Tibial nerve (tissue), 4 donors: ENCODE measurements around the gene ASTN2. TPM values are rescaled to one million over a fixed set of nuclear protein-coding genes. Genes with fewer than 3 reads are reported as not detected.

Experiments
- DNase-seq, 2 donors: peaks; one replicate each; pipeline ENCODE4 v3.0.0-alpha.2; 2019; ENCODE audit warnings: low spot score in 2 of 2
- H3K27ac ChIP-seq, 4 donors: fragments of 200-600 bp; sonication (generic) in 3 of 4; one replicate each; pipeline ENCODE4 v1.5.1; 2017 to 2019; ENCODE audit warnings: mild to moderate bottlenecking in 1 of 4
- H3K27me3 ChIP-seq, 2 donors: fragments of 200-600 bp; sonication (generic) in 1 of 2; one replicate each; pipeline versions ENCODE4 v1.5.1 to v1.6.0; 2017 to 2019
- H3K36me3 ChIP-seq, 3 donors: fragments of 200-600 bp; sonication (generic); one replicate each; pipeline ENCODE4 v1.5.1; 2018 to 2019
- H3K4me1 ChIP-seq, 4 donors: fragments of 200-600 bp; sonication (generic) in 3 of 4; one replicate each; pipeline ENCODE4 v1.5.1; 2017 to 2019
- H3K4me3 ChIP-seq, 4 donors: fragments of 200-600 bp; sonication (generic) in 3 of 4; one replicate each; pipeline ENCODE4 v1.5.1; 2017 to 2019; ENCODE audit warnings: mild to moderate bottlenecking in 1 of 4, moderate library complexity in 1 of 4
- H3K9me3 ChIP-seq, 4 donors: fragments of 200-600 bp; sonication (generic) in 3 of 4; one replicate each; pipeline ENCODE4 v1.5.1; 2017 to 2019
- CTCF ChIP-seq, 5 experiments: fragments of 200-600 bp in 3 of 5; fragments of 450-650 bp in 2 of 5; sonication (generic) in 3 of 5; IDR thresholded peaks; one replicate each; pipeline ENCODE4 v1.5.1; 2016 to 2019; ENCODE audit warnings: antibody characterized with exemption in 5 of 5, mild to moderate bottlenecking in 3 of 5, moderate library complexity in 2 of 5
- EP300 ChIP-seq, 2 donors: sonication (generic); formaldehyde crosslinking; IDR thresholded peaks; one replicate each; pipeline ENCODE4 v1.6.1; 2017; ENCODE audit warnings: antibody characterized with exemption in 2 of 2, mild to moderate bottlenecking in 1 of 2
- POLR2A ChIP-seq, 2 donors: fragments of 450-650 bp; IDR thresholded peaks; one replicate each; pipeline ENCODE4 v1.6.1; 2017; ENCODE audit warnings: antibody characterized with exemption in 2 of 2, mild to moderate bottlenecking in 2 of 2, moderate library complexity in 2 of 2
- WGBS, 2 donors: methylation state at CpG; one replicate each; pipeline ENCODE4 v1.1.5; 2018; 5-methylcytosine and 5-hydroxymethylcytosine counted together
- total RNA-seq, 4 donors: library from RNA; depleted of rRNA; stranded (reverse); fragments of >200 nt; gene quantifications; one replicate each; pipeline ENCODE4 v1.1.0, GENCODE V29; 2016

ASTN2 gene
- total RNA-seq, 4 donors from 2014 or later, result 9.0 to 14.9 (median 12.3) TPM

DNA sequence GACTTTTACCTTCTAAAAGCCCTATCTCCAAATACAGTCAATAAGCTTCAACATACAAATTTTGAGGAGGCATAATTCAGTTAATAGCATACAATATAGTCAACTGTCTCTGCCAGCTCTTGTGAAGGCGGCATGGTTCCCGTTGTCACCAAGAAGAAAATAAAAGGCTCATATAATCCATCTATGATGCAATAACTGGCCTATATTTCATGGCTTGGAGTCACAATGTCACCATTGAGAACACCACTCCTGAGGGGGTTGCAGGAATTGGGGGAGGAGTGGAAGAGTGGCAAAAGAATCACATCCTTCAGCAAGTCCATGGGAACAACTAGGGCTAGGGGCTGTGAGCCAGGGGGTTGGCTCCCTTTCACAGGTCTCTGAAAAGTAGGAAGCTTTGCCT, 16.0 kb upstream of the ASTN2 start:
- DNase-seq, result no peak
- no peak overlapping the region for H3K4me3 ChIP-seq
- H3K36me3 ChIP-seq, result no peaks in the 10 kb centered on the region
- 57 to 62% methylated on average over 2 of the region's 2 CpGs for WGBS, 2 donors
- peak overlapping the region in 2 of 4 donors; percentile 9 to 62 for H3K27ac ChIP-seq
- H3K27me3 ChIP-seq, result no peaks in the 10 kb centered on the region
- TF ChIP-seq EP300 (IDR thresholded peaks at IDR 0.05) (peak in 1 of 2 donors; percentile 33), CTCF (IDR thresholded peaks at IDR 0.05) (no peak)
- H3K4me1 ChIP-seq, result no peaks in the 10 kb centered on the region
- H3K9me3 ChIP-seq, result no peaks in the 10 kb centered on the region

DNA sequence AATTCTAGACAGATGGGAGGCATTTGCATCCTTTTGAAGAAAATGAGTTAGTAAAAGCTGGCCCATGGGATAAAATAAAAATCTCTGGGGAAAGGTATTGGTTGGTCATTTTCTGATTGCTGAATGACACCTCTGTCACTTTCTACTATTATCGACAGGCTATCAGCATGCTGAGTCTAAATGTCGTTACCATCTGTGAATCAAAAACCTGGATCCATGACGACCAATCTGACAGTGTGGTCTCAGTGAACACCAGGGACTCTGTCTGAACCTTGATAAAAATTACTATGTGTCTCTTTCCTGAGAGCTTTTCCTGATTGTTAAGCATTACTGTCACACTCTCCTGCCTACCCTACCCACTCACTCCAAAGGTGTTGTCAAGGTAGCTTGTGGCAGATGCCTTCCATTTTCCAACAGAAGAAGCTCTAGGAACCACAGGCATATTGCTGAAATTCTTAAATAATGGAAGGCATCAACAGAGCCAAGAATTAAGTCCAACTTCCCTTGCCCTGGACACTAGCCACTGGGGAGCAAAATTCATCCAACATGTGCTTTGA, 12.6 kb upstream of the ASTN2 start:
- H3K27ac ChIP-seq, result no peak overlapping the region
- no peak overlapping the region for H3K4me3 ChIP-seq
- H3K4me1 ChIP-seq, result no peaks in the 10 kb centered on the region
- WGBS, 2 donors, result 78 to 87% methylated on average over 3 of the region's 3 CpGs
- H3K9me3 ChIP-seq, result no peaks in the 10 kb centered on the region
- TF ChIP-seq CTCF (IDR thresholded peaks at IDR 0.05) (no peak), POLR2A (IDR thresholded peaks at IDR 0.05) (no peak), EP300 (IDR thresholded peaks at IDR 0.05) (no peak)
- no peaks in the 10 kb centered on the region for H3K27me3 ChIP-seq
- no peak for DNase-seq
- H3K36me3 ChIP-seq, result no peaks in the 10 kb centered on the region

GRCh38 chr9:117425566-117425965, 10.7 kb upstream of the ASTN2 start:
- 82 to 85% methylated on average over 3 of the region's 3 CpGs for WGBS, 2 donors
- H3K4me1 ChIP-seq, result no peaks in the 10 kb centered on the region
- DNase-seq, result no peak

DNA sequence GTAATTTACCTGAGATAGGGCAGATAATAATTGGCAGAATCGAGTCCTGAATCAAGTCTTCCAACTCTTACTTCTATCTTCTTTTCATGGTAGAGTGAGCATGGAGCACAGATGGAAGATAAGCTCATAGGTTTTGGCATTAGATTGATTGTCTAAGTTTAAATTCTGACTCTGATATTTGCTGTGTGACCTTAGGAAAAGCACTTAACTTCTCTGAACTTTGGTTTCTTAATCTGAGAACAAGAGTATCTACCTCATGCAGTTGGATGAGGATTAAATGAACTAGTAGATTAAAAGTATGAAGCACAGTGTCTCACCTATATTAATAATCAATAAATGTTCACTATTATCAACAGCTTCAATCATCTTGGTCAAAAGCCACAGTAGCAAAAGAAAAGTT, 9.4 kb upstream of the ASTN2 start:
- no peak for TF ChIP-seq EP300 (IDR thresholded peaks at IDR 0.05)
- no peak for TF ChIP-seq CTCF (IDR thresholded peaks at IDR 0.05)
- no peak for TF ChIP-seq POLR2A (IDR thresholded peaks at IDR 0.05)
- 86 to 90% methylated on average over 1 of the region's 1 CpG for WGBS, 2 donors

More at GRCh38 chr9:117425566-117425965, 10.7 kb upstream of the ASTN2 start:
- Histone ChIP-seq H3K27ac (no peak overlapping the region), H3K9me3 (no peaks in the 10 kb centered on the region), H3K36me3 (no peaks in the 10 kb centered on the region), H3K4me3 (no peak overlapping the region), H3K27me3 (no peaks in the 10 kb centered on the region)
- TF ChIP-seq POLR2A (IDR thresholded peaks at IDR 0.05), result no peak
- TF ChIP-seq EP300 (IDR thresholded peaks at IDR 0.05), result no peak
- TF ChIP-seq CTCF (IDR thresholded peaks at IDR 0.05), result no peak

GRCh38 chr9:117418111-117418510, 3.3 kb upstream of the ASTN2 start:
- H3K36me3 ChIP-seq, result no peaks in the 10 kb centered on the region
- H3K27me3 ChIP-seq, result peaks cover 0 to 37% of the 10 kb centered on the region in 2 donors
- no peak for TF ChIP-seq POLR2A (IDR thresholded peaks at IDR 0.05)
- no peak for TF ChIP-seq EP300 (IDR thresholded peaks at IDR 0.05)
- no peak for TF ChIP-seq CTCF (IDR thresholded peaks at IDR 0.05)
- H3K4me1 ChIP-seq, result peaks cover 0 to 25% (median 9%) of the 10 kb centered on the region in 4 donors
- DNase-seq, result no peak
- WGBS, 2 donors, result 88 to 100% methylated on average over 1 of the region's 1 CpG
- no peak overlapping the region for H3K4me3 ChIP-seq
- no peaks in the 10 kb centered on the region for H3K9me3 ChIP-seq
- H3K27ac ChIP-seq, result no peak overlapping the region

More for the DNA sequence above, 9.4 kb upstream of the ASTN2 start:
- H3K4me3 ChIP-seq, result no peak overlapping the region
- no peaks in the 10 kb centered on the region for H3K36me3 ChIP-seq
- no peaks in the 10 kb centered on the region for H3K27me3 ChIP-seq
- H3K4me1 ChIP-seq, result no peaks in the 10 kb centered on the region
- no peak for DNase-seq
- H3K27ac ChIP-seq, result no peak overlapping the region
- no peaks in the 10 kb centered on the region for H3K9me3 ChIP-seq
